Lower lobe of right lung (tissue), 2 donors: ENCODE data around the gene PTBP1. TPM values are rescaled to one million over a fixed set of nuclear protein-coding genes. Genes with fewer than 3 reads are reported as not detected.

Experiments used
- ATAC-seq, 2 donors: fragments of 200-7000 bp; cut with Tn5 transposase; one replicate each; pipeline ENCODE4 v1.9.1; 2020 to 2022; ENCODE audit warnings: mild to moderate bottlenecking in 2 of 2, moderate library complexity in 2 of 2
- DNase-seq: peaks from one replicate; pipeline ENCODE4 v3.0.0-alpha.2; 2020
- H3K27ac ChIP-seq: fragments of 200-600 bp; one replicate; pipeline ENCODE4 v1.8.0; 2022
- H3K27me3 ChIP-seq: fragments of 200-600 bp; one replicate; pipeline ENCODE4 v1.8.0; 2022; ENCODE audit warnings: low read depth
- H3K36me3 ChIP-seq: fragments of 200-600 bp; one replicate; pipeline ENCODE4 v1.8.0; 2022; ENCODE audit warnings: mild to moderate bottlenecking
- H3K4me1 ChIP-seq: fragments of 200-600 bp; one replicate; pipeline ENCODE4 v1.8.0; 2022
- H3K4me3 ChIP-seq: fragments of 200-600 bp; one replicate; pipeline ENCODE4 v1.8.0; 2022; ENCODE audit warnings: mild to moderate bottlenecking
- H3K9me3 ChIP-seq: fragments of 200-600 bp; one replicate; pipeline ENCODE4 v1.8.0; 2022
- intact Hi-C: fragments of 100-400 bp; cut with DNase I; formaldehyde crosslinking; loops from one replicate; pipeline ENCODE4 v1.11.0; 2022
- total RNA-seq: library from RNA; stranded (reverse); fragmentation: NEBNext Ultra II Directional; extraction: Animal tissue kit (Norgen Biotek cat#: 25700); gene quantifications from one replicate; pipeline ENCODE4 v1.2.1, GENCODE V29; 2021
- TF ChIP-seq, protein P1 (sequence below): fragments of 200-600 bp; IDR thresholded peaks from one replicate; pipeline ENCODE4 v1.8.0; 2022; ENCODE audit warnings: antibody characterized with exemption, mild to moderate bottlenecking
- donor health status: DM: no; HTN: yes; CAD: no; lungs with severe emphysema.

Gene PTBP1
- total RNA-seq, 1 donor from 2014 or later = 254 TPM

DNA sequence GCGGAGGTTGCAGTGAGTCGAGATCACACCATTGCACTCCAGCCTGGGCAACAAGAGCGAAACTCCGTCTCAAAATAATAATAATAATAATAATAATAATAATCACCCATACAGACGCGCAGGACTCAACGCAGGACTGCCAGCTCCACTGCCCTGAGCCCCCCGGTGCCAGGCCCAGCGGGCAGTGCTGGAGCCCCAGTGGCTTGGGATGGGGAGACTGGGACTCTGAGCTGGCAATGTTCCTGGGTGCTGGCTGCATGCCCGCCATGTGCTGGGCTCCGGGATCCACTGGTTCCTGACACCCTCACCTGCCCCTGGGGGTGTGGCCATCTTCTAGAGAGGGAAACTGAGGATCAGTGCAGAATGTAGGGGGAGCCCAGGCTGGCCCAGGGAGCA, 30.1 kb downstream of the PTBP1 start:
- DNase-seq (no peak), ATAC-seq (no peak)
- H3K4me3 ChIP-seq = no peak overlapping the region
- intact Hi-C loops = no loop called here
- H3K9me3 ChIP-seq = no peaks in the 10 kb centered on the region
- no peak overlapping the region for H3K27ac ChIP-seq
- TF ChIP-seq, protein P1, sequence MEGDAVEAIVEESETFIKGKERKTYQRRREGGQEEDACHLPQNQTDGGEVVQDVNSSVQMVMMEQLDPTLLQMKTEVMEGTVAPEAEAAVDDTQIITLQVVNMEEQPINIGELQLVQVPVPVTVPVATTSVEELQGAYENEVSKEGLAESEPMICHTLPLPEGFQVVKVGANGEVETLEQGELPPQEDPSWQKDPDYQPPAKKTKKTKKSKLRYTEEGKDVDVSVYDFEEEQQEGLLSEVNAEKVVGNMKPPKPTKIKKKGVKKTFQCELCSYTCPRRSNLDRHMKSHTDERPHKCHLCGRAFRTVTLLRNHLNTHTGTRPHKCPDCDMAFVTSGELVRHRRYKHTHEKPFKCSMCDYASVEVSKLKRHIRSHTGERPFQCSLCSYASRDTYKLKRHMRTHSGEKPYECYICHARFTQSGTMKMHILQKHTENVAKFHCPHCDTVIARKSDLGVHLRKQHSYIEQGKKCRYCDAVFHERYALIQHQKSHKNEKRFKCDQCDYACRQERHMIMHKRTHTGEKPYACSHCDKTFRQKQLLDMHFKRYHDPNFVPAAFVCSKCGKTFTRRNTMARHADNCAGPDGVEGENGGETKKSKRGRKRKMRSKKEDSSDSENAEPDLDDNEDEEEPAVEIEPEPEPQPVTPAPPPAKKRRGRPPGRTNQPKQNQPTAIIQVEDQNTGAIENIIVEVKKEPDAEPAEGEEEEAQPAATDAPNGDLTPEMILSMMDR = no peak
- H3K36me3 ChIP-seq = no peaks in the 10 kb centered on the region
- peaks cover 18% of the 10 kb centered on the region for H3K4me1 ChIP-seq
- peaks cover 34% of the 10 kb centered on the region for H3K27me3 ChIP-seq

DNA sequence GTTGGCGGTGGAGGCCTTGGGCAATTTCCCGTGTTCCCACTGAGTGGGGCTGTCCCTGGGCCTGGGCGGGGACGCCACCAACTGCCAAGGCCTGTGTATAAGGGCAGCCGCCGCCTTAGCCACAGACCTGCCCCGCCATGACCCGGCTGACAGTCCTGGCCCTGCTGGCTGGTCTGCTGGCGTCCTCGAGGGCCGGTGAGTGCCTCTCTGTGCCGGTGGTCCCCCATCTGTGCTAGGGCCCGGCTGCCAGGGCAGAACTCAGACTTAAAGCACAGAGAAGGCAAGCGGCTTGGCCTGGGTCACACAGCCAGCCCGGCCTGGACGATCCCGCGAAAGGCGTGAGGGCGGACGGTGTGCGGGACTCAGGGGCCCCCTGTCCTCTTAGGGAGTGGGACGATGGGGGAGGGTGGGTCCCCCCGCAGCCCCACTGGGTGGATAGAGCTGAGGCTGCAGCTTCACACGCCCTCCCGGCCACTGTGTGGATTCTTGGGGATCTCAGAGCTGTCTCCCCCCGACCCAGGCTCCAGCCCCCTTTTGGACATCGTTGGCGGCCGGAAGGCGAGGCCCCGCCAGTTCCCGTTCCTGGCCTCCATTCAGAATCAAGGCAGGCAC, 30.6 kb downstream of the PTBP1 start, which contains the start of gene AZU1:
AZU1 (plus strand) TSS at position 128 of the 612 bp plus-strand sequence; CDS start at position 138, 10 bp downstream.
- no peaks in the 10 kb centered on the region for H3K36me3 ChIP-seq
- H3K27ac ChIP-seq = no peak within 1 kb of the TSS
- TF ChIP-seq, protein P1 = no peak
- H3K4me3 ChIP-seq = no peak within 1 kb of the TSS
- ATAC-seq = peak; percentile 50 to 66
- DNase-seq = no peak
- H3K27me3 ChIP-seq = peaks cover 29% of the 10 kb centered on the region
- intact Hi-C loops = no loop called here
- no peaks in the 10 kb centered on the region for H3K9me3 ChIP-seq
- H3K4me1 ChIP-seq = peaks cover 15% of the 10 kb centered on the region

DNA sequence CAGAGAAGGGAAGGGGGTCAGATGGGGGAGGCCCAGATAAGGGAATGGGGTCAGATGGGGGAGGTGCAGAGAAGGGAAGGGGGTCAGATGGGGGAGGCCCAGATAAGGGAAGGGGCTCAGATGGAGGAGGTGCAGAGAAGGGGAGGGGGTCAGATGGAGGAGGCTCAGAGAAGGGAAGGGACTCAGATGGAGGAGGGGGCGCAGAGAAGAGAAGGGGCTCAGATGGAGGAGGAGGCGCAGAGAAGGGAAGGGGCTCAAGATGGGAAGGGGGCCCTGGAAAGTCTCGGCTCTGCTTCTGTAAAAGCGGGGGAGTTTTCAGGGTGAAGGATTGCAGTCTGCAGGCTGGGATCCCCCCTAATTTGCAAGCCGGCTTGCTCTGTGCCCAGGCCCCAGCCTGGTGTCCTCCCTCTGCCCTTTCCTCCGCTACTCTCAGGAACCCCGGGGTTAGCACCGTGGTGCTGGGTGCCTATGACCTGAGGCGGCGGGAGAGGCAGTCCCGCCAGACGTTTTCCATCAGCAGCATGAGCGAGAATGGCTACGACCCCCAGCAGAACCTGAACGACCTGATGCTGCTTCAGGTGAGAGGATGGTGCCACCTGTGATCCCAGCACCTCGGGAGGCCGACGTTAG, 32.0 kb downstream of the PTBP1 start:
- no peaks in the 10 kb centered on the region for H3K36me3 ChIP-seq
- no peak overlapping the region for H3K27ac ChIP-seq
- intact Hi-C loops = no loop called here
- peaks cover 8% of the 10 kb centered on the region for H3K4me1 ChIP-seq
- ATAC-seq (no peak), DNase-seq (no peak)
- no peaks in the 10 kb centered on the region for H3K9me3 ChIP-seq
- peaks cover 15% of the 10 kb centered on the region for H3K27me3 ChIP-seq
- H3K4me3 ChIP-seq = no peak overlapping the region
- TF ChIP-seq, protein P1 = no peak

DNA sequence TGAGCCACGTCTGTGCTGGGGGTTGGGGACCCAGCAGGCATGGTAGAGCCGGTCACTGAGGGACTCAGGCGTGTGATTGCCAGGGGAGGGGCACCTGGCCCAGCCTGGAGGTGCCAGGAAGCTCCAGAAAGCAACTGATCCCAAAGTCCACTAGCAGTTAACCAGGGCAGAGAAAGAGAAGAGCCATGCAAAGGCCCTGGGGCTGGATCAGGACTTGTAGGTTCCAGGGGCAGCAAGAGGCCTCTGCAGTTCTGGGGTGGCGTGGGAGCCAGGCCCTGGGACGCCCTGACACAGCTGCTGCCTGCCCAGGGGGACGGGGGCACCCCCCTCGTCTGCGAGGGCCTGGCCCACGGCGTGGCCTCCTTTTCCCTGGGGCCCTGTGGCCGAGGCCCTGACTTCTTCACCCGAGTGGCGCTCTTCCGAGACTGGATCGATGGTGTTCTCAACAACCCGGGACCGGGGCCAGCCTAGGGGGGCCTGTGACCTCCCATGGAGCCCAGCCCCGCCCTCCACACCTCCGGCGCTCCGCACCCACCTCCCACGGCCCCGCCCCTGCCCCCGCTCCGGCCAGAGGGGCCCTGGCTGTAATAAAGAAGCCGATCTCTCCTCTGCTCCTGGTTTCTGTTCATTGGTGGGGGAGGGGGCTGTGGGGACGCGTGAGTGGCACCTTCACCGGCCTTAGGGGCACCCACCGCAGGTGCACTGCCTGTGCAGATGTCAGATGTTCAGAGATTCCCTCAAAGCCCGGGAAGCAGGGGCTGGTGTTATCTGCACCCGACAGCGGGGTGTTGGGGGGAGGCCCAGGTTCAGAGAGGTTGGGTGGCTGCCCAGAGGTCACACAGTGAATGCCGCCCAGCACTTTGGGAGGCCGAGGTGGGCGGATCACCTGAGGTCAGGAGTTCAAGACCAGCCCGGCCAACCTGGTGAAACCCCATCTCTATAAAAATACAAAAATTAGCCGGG, 34.4 kb downstream of the PTBP1 start:
- intact Hi-C loops = no loop called here
- no peak overlapping the region for H3K4me3 ChIP-seq
- no peak for ATAC-seq
- no peak for DNase-seq
- no peaks in the 10 kb centered on the region for H3K36me3 ChIP-seq
- H3K27me3 ChIP-seq = peaks cover 28% of the 10 kb centered on the region
- TF ChIP-seq, protein P1 = no peak
- H3K9me3 ChIP-seq = no peaks in the 10 kb centered on the region
- peaks cover 8% of the 10 kb centered on the region for H3K4me1 ChIP-seq
- H3K27ac ChIP-seq = no peak overlapping the region

DNA sequence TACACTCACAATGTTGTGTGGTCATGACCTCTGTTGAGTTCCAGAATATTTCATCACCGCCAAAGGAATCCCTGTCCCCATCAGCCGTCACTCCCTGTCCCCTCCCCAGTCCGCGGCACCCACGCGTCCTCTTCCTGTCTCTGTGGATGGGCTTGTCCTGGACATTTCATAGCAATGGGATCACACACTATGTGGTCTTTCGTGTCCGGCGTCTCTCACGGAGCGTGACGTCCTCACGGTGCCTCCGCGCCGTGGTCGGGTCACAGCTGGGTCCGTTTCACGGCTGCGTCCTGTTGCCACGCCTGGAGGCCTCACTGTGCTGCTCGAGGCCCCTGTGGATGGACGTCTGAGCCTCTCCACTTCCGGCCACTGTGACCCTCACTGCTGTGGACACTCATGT, 37.0 kb downstream of the PTBP1 start:
- Histone ChIP-seq H3K36me3 (no peaks in the 10 kb centered on the region), H3K27me3 (peaks cover 37% of the 10 kb centered on the region), H3K4me1 (no peaks in the 10 kb centered on the region), H3K27ac (no peak overlapping the region), H3K9me3 (no peaks in the 10 kb centered on the region), H3K4me3 (no peak overlapping the region)
- TF ChIP-seq, protein P1 = no peak
- DNase-seq (no peak), ATAC-seq (peak in 1 of 2 donors; percentile 10)
- intact Hi-C loops = no loop called here
